ENCODE results near the gene CTBP1.

The CTBP1 gene

DNA sequence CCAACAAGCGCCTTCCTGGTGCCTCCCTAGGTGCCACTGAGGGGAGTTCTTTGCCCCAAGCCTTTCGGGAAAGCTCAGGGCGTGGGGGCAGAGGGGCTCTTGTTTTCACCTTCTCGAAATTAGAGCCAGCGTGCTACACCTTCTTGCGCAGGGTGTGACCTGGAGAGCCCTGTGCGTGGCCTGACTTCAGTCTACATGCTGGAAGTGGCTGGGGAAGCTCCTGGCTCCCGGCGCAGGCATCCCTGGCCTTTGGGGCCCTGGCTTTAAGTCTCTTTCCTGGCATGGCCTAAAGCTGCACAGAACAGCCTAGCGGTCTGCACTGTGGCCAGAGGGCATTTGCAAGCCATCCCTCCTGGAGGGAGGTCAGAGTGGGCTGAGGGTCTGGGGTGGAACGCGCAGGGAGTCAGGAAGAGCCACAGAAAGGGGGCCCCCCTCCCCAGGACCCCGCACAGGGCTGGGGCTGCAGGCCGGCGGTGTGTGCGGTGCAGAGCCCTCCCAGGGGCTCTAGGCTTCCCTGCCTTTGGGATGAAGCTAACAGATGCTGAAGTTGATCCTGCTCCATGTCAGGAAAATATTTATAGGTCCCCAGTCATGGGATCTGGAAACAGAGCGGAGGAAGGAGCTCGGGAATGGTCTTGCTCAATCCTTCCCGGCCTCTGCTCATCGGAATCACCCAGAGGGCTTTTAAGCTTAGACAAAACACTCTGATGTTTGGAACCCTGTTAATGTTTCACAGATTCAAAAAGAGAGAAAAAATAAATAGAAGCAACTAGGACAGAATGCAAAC, 75.8 kb downstream of the CTBP1 start:
- DNase-seq (ENCODE audit: low read depth) = no peak
- no peak overlapping the region for H3K4me3 ChIP-seq (ENCODE audit: low read length)
- no peak for TF ChIP-seq CTCF (conservative IDR thresholded peaks at IDR 0.05; ENCODE audit: low read depth, low read length)

DNA sequence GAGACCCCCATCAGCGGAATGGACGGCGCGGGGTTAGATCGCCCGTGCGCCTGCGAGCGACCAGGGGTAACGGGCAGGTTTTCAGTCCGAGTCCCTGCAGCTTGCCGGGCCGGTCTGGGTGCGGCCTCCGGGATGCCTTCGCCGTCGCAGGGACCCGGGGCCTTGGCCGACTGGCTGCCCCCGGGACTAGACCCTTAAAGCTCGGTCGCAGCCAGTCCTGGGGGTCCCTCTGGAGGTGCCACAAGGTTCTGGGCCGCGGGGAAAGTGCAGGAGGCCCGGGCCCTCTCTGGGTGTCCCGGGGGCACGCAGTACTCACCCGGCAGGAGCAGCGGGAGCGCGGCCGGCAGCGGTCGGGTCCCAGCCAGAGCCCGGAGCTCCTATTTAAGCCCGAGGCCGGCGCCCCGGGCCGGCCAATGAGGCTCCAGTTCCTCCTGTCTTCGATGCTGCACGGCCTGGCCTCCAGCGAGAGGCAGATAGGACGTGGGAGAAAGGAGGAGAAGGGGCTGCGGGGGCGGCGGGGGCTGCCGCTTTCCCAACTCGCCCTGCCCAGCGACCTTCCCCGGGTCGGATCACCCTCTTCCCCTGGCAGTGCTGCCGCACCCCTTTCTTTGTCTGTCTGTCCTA, 76.6 kb downstream of the CTBP1 start, which contains the start of gene SPON2:
Gene SPON2, minus strand, starts transcription at position 356 of the 624 bp plus-strand sequence.
- no peak for DNase-seq (ENCODE audit: low read depth)
- TF ChIP-seq CTCF (conservative IDR thresholded peaks at IDR 0.05; ENCODE audit: low read depth, low read length) = no peak
- H3K4me3 ChIP-seq (ENCODE audit: low read length) = peak within 1 kb of the TSS; percentile 26

GRCh38 chr4:1171311-1172227, 77.4 kb downstream of the CTBP1 start:
- DNase-seq (ENCODE audit: low read depth) = no peak
- peak overlapping the region; percentile 26 for H3K4me3 ChIP-seq (ENCODE audit: low read length)
- no peak for TF ChIP-seq CTCF (conservative IDR thresholded peaks at IDR 0.05; ENCODE audit: low read depth, low read length)

GRCh38 chr4:1170976-1171310, 78.0 kb downstream of the CTBP1 start:
- no peak for DNase-seq (ENCODE audit: low read depth)
- no peak overlapping the region for H3K4me3 ChIP-seq (ENCODE audit: low read length)
- no peak for TF ChIP-seq CTCF (conservative IDR thresholded peaks at IDR 0.05; ENCODE audit: low read depth, low read length)

DNA sequence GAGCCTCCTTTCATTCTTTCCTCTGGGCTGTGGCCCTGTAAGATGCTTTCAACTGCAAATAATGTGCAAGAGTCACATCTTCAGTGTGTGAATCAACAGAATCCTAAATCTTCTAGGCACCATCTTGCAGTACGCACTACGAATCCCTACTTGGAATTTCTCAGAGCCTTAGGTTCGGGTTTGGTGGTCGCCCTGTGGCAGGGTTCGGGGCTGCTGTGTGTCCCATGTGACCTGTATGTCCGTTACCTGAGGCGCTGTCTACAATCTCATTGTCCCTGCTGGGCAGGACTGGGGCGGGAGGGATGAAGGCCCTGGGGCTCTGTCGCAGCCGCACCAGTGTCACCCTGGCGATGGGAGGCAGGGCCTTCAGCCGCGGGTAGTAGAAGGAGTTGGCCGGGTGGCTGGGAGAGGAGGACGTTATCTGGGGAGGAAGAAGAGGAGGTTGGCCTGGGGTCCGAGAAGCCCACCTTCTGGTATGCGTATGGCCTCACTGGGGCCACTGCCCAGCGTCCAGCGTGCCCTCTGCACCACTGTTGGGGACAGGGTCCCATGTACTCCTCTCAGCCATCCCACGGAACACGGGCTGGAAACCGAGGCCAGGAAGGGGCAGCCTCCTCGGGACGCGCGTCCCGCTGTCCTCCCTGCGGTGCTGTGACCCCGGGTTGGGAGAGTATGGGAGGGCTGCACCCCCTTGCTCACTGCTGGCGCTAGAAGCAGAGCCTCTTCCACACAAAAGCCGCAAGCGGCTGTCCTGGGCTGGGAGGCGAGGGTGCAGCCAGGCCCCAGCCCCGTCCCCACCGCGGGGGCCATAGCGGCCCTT, 78.6 kb downstream of the CTBP1 start:
- no peak overlapping the region for H3K4me3 ChIP-seq (ENCODE audit: low read length)

More for the DNA sequence above, 78.6 kb downstream of the CTBP1 start:
- DNase-seq (ENCODE audit: low read depth) = no peak
- TF ChIP-seq CTCF (conservative IDR thresholded peaks at IDR 0.05; ENCODE audit: low read depth, low read length) = no peak

All from retinal pigment epithelial cell (primary cell).